AG04450 (cell line): ENCODE results near the gene REEP3. TPM values are rescaled to one million over a fixed set of nuclear protein-coding genes. Genes with fewer than 3 reads are reported as not detected.
"Not testable (repeated sequence)": the region's sequence is repeated elsewhere in the genome, so short reads cannot be mapped to it uniquely, and the experiment has no call there.

ENCODE experiments used
- CTCF ChIA-PET: fragments of 300-600, 350-600 bp; formaldehyde crosslinking; extraction: SDS; loops from one replicate; lab custom pipeline; 2022; ENCODE audit warnings: antibody characterized with exemption, inconsistent platforms; lab: Charles Lee
- POLR2A ChIA-PET: fragments of 350-600 bp; formaldehyde crosslinking; extraction: SDS; loops from one replicate; lab custom pipeline; 2021; ENCODE audit warnings: antibody characterized with exemption, inconsistent platforms; lab: Yijun Ruan, JAX
- DNase-seq: peaks from one replicate; pipeline ENCODE4 v3.0.0-alpha.2; 2011; ENCODE audit warnings: low read depth, low spot score
- H3K27ac ChIP-seq: one replicate; pipeline ENCODE4 v1.5.1; 2012; ENCODE audit warnings: low read depth, low read length, control low read depth
- H3K27me3 ChIP-seq: one replicate; pipeline ENCODE4 v1.6.0; 2012; ENCODE audit warnings: low read length; ENCODE audit not compliant: control insufficient read depth, insufficient read depth
- H3K4me3 ChIP-seq: 2 replicates; pipeline ENCODE4 v1.5.1; 2011; ENCODE audit warnings: mild to moderate bottlenecking, low read depth, low read length, control low read depth
- H3K9me3 ChIP-seq: 2 replicates; pipeline ENCODE4 v1.5.1; 2012; ENCODE audit warnings: low read length; ENCODE audit not compliant: control insufficient read depth, insufficient read depth
- CTCF ChIP-seq: IDR thresholded peaks from 2 replicates; pipeline ENCODE4 v1.5.1; 2011; ENCODE audit warnings: low read depth, low read length, control low read depth, inconsistent platforms
- polyA plus RNA-seq: library from polyadenylated mRNA; depleted of rRNA; stranded (reverse); fragments of >200 nt; gene quantifications from 2 replicates; pipeline ENCODE4 v1.2.3, GENCODE V29; 2011

The REEP3 gene
- polyA plus RNA-seq, 1 experiment = 36.5 TPM

GRCh38 chr10:63646491-63646890, 125.3 kb downstream of the REEP3 start:
- no peak for DNase-seq
- ChIA-PET POLR2A (no interaction called here), CTCF (no interaction called here)
- TF ChIP-seq CTCF = no peak
- no peaks in the 10 kb centered on the region for H3K9me3 ChIP-seq
- no peak overlapping the region for H3K27ac ChIP-seq
- no peak overlapping the region for H3K4me3 ChIP-seq
- H3K27me3 ChIP-seq = no peaks in the 10 kb centered on the region

DNA sequence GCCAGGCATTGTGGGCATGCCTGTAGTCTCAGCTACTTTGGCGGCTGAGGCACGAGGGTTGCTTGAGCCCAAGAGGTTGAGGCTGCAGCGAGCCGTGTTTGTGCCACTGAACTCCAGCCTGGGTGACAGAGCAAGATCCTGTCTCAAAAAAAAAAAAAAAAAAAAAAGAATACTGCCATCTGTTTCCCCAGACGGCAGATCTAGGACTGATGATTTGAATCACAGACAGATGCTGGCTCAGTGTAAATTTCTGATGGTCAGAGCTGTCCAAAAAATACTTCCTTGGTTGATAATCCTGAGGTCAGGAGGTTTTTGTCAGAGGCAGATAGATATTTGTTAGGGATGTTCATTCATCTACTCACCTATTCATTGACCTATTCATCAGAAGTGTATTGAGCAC, 130.7 kb downstream of the REEP3 start:
- Histone ChIP-seq H3K27ac (no peak overlapping the region), H3K9me3 (no peaks in the 10 kb centered on the region), H3K27me3 (no peaks in the 10 kb centered on the region), H3K4me3 (no peak overlapping the region)
- ChIA-PET CTCF (no interaction called here), POLR2A (no interaction called here)
- TF ChIP-seq CTCF = no peak
- DNase-seq = no peak

GRCh38 chr10:63653747-63654146, 132.5 kb downstream of the REEP3 start:
- CTCF ChIA-PET = no interaction called here
- TF ChIP-seq CTCF = no peak
- Histone ChIP-seq H3K27ac (no peak overlapping the region), H3K9me3 (no peaks in the 10 kb centered on the region), H3K27me3 (no peaks in the 10 kb centered on the region), H3K4me3 (no peak overlapping the region)
- DNase-seq = no peak
- POLR2A ChIA-PET = no interaction called here

GRCh38 chr10:63657761-63658160, 136.6 kb downstream of the REEP3 start:
- ChIA-PET POLR2A (no interaction called here), CTCF (no interaction called here)
- H3K9me3 ChIP-seq = no peaks in the 10 kb centered on the region
- TF ChIP-seq CTCF = no peak
- H3K4me3 ChIP-seq = no peak overlapping the region
- no peaks in the 10 kb centered on the region for H3K27me3 ChIP-seq
- no peak overlapping the region for H3K27ac ChIP-seq
- DNase-seq = no peak

- DNase-seq, H3K4me3 ChIP-seq, POLR2A ChIA-PET, H3K27me3 ChIP-seq, H3K27ac ChIP-seq, H3K9me3 ChIP-seq: not testable (repeated sequence)
- CTCF ChIA-PET = interaction anchor here (1.7 kb wide), 1 partner anchor 494 kb away, joined by 4 read pairs; no protein-coding TSS in a partner anchor
Observed at GRCh38 chr10:63660941-63661340, 139.7 kb downstream of the REEP3 start.

GRCh38 chr10:63661347-63661746, 140.1 kb downstream of the REEP3 start:
- TF ChIP-seq CTCF = no peak
- H3K27ac ChIP-seq = no peak overlapping the region
- ChIA-PET CTCF (interaction anchor here (1.6 kb wide), 1 partner anchor 495 kb away, joined by 4 read pairs; no protein-coding TSS in a partner anchor), POLR2A (no interaction called here)
- no peaks in the 10 kb centered on the region for H3K9me3 ChIP-seq
- no peaks in the 10 kb centered on the region for H3K27me3 ChIP-seq
- H3K4me3 ChIP-seq = no peak overlapping the region
- DNase-seq = no peak
